Esophagus (tissue), 2 donors: ENCODE measurements around the gene ZNF398. TPM values are rescaled to one million over a fixed set of nuclear protein-coding genes. Genes with fewer than 3 reads are reported as not detected.

Experiments
- H3K27ac ChIP-seq, 2 donors: one replicate each; pipeline ENCODE4 v1.5.1; 2013; ENCODE audit warnings: low read depth in 2 of 2, mild to moderate bottlenecking in 2 of 2, inconsistent platforms in 1 of 2, low read length in 1 of 2, moderate library complexity in 1 of 2
- H3K27me3 ChIP-seq, 2 donors: one replicate each; pipeline ENCODE4 v1.6.1; 2013; ENCODE audit warnings: low read length in 2 of 2, control low read depth in 1 of 2, mild to moderate bottlenecking in 1 of 2; ENCODE audit not compliant: insufficient read depth in 2 of 2, control insufficient read depth in 1 of 2
- H3K36me3 ChIP-seq, 2 donors: one replicate each; pipeline ENCODE4 v1.6.1; 2013; ENCODE audit warnings: low read length in 1 of 2; ENCODE audit not compliant: control insufficient read depth in 2 of 2, insufficient read depth in 2 of 2
- H3K4me1 ChIP-seq, 2 donors: one replicate each; pipeline ENCODE4 v1.6.1; 2013; ENCODE audit warnings: low read length in 1 of 2; ENCODE audit not compliant: control insufficient read depth in 2 of 2, insufficient read depth in 2 of 2
- H3K4me3 ChIP-seq, 2 donors: one replicate each; pipeline ENCODE4 v1.5.1; 2013; ENCODE audit warnings: low read length in 2 of 2, mild to moderate bottlenecking in 2 of 2, low read depth in 1 of 2, moderate library complexity in 1 of 2
- H3K9me3 ChIP-seq, 2 donors: one replicate each; pipeline ENCODE4 v1.6.1; 2013; ENCODE audit warnings: mild to moderate bottlenecking in 2 of 2, low read depth in 1 of 2, low read length in 1 of 2, moderate library complexity in 1 of 2; ENCODE audit not compliant: control insufficient read depth in 2 of 2, insufficient read depth in 1 of 2
- WGBS, 2 donors: extraction: QIAGEN DNeasy Blood & Tissue Kit; methylation state at CpG; one replicate each; pipeline ENCODE4 v1.1.7; 2013; 5-methylcytosine and 5-hydroxymethylcytosine counted together
- polyA plus RNA-seq, 2 donors: library from polyadenylated mRNA; stranded (reverse); fragments of 200-250 nt; gene quantifications; one replicate each; pipeline ENCODE4 v1.2.3, GENCODE V29; 2013
- donor health status: healthy with polysubstance abuse.
- donor health status: Bipolar disorder and iron deficiency.

Gene ZNF398
- polyA plus RNA-seq, 2 donors, result 3.7 to 4.5 TPM

- H3K9me3 ChIP-seq, result no peaks in the 10 kb centered on the region
- 84 to 87% methylated on average over 6 of the region's 6 CpGs for WGBS, 2 donors
- peaks cover 8 to 52% of the 10 kb centered on the region in 2 donors for H3K36me3 ChIP-seq
- H3K4me1 ChIP-seq, result peaks cover 0 to 6% of the 10 kb centered on the region in 2 donors
- no peak overlapping the region for H3K27ac ChIP-seq
- no peak overlapping the region for H3K4me3 ChIP-seq
- no peaks in the 10 kb centered on the region for H3K27me3 ChIP-seq
Observed at GRCh38 chr7:149202831-149203231, 55.6 kb downstream of the ZNF398 start.

- no peak overlapping the region for H3K27ac ChIP-seq
- H3K36me3 ChIP-seq, result peaks cover 11 to 39% of the 10 kb centered on the region in 2 donors
- no peaks in the 10 kb centered on the region for H3K9me3 ChIP-seq
- H3K4me3 ChIP-seq, result no peak overlapping the region
- 61 to 76% methylated on average over 18 of the region's 18 CpGs for WGBS, 2 donors
- no peaks in the 10 kb centered on the region for H3K27me3 ChIP-seq
- H3K4me1 ChIP-seq, result peaks cover 0 to 6% of the 10 kb centered on the region in 2 donors
Observed at GRCh38 chr7:149205690-149206381, 58.6 kb downstream of the ZNF398 start.

- 88 to 91% methylated on average over 35 of the region's 35 CpGs for WGBS, 2 donors
- Histone ChIP-seq H3K4me1 (peaks cover 0 to 6% of the 10 kb centered on the region in 2 donors), H3K27me3 (no peaks in the 10 kb centered on the region), H3K9me3 (no peaks in the 10 kb centered on the region), H3K27ac (no peak overlapping the region), H3K36me3 (peaks cover 16 to 35% of the 10 kb centered on the region in 2 donors), H3K4me3 (no peak overlapping the region)
Observed at GRCh38 chr7:149207324-149208035, 60.2 kb downstream of the ZNF398 start.

- Histone ChIP-seq H3K36me3 (peaks cover 28 to 48% of the 10 kb centered on the region in 2 donors), H3K27ac (no peak overlapping the region), H3K4me3 (no peak overlapping the region), H3K27me3 (no peaks in the 10 kb centered on the region), H3K9me3 (no peaks in the 10 kb centered on the region), H3K4me1 (peaks cover 0 to 6% of the 10 kb centered on the region in 2 donors)
- WGBS, 2 donors, result 56 to 65% methylated on average over 7 of the region's 7 CpGs
Observed at GRCh38 chr7:149209518-149210269, 62.4 kb downstream of the ZNF398 start.

- H3K36me3 ChIP-seq, result peaks cover 30 to 53% of the 10 kb centered on the region in 2 donors
- no peaks in the 10 kb centered on the region for H3K9me3 ChIP-seq
- WGBS, 2 donors, result 87 to 92% methylated on average over 11 of the region's 11 CpGs
- H3K4me3 ChIP-seq, result no peak overlapping the region
- no peak overlapping the region for H3K27ac ChIP-seq
- peaks cover 0 to 4% of the 10 kb centered on the region in 2 donors for H3K4me1 ChIP-seq
- H3K27me3 ChIP-seq, result no peaks in the 10 kb centered on the region
Observed at GRCh38 chr7:149210551-149210950, 63.3 kb downstream of the ZNF398 start.

GRCh38 chr7:149214020-149214720 lies 66.9 kb downstream of the ZNF398 start:
- 68 to 77% methylated on average over 7 of the region's 7 CpGs for WGBS, 2 donors
- Histone ChIP-seq H3K9me3 (no peaks in the 10 kb centered on the region), H3K36me3 (peaks cover 31 to 59% of the 10 kb centered on the region in 2 donors), H3K27me3 (no peaks in the 10 kb centered on the region), H3K4me3 (no peak overlapping the region), H3K4me1 (no peaks in the 10 kb centered on the region), H3K27ac (no peak overlapping the region)

- Histone ChIP-seq H3K27ac (no peak overlapping the region), H3K4me1 (no peaks in the 10 kb centered on the region), H3K9me3 (no peaks in the 10 kb centered on the region), H3K4me3 (no peak overlapping the region), H3K36me3 (peaks cover 24 to 55% of the 10 kb centered on the region in 2 donors), H3K27me3 (no peaks in the 10 kb centered on the region)
- 77 to 86% methylated on average over 2 of the region's 2 CpGs for WGBS, 2 donors
Observed at GRCh38 chr7:149216402-149216801, 69.1 kb downstream of the ZNF398 start.

- WGBS, 2 donors, result 87% methylated on average over 6 of the region's 6 CpGs
- peaks cover 26 to 53% of the 10 kb centered on the region in 2 donors for H3K36me3 ChIP-seq
- H3K9me3 ChIP-seq, result no peaks in the 10 kb centered on the region
- H3K27ac ChIP-seq, result no peak overlapping the region
- no peaks in the 10 kb centered on the region for H3K27me3 ChIP-seq
- no peak overlapping the region for H3K4me3 ChIP-seq
- no peaks in the 10 kb centered on the region for H3K4me1 ChIP-seq
Observed at GRCh38 chr7:149217570-149217969, 70.3 kb downstream of the ZNF398 start.
